T-helper 1 cell treated with Interleukin-12 subunit alpha and Interleukin-12 subunit beta and Interleukin-4 antibody, amounts not matched to agents 30 μg/mL and 1 μg/mL, for 36 hours (primary cell): ENCODE data around the gene NPBWR2.

ENCODE experiments used
- H3K27ac Mint-ChIP-seq: one replicate; pipeline ENCODE4 v1.8.0; 2021; ENCODE audit warnings: mild to moderate bottlenecking, mixed read lengths
- H3K27me3 Mint-ChIP-seq: one replicate; pipeline ENCODE4 v1.8.0; 2021; ENCODE audit warnings: low read depth, mixed read lengths
- H3K36me3 Mint-ChIP-seq: one replicate; pipeline ENCODE4 v1.8.0; 2021; ENCODE audit warnings: low read depth, mixed read lengths
- H3K4me1 Mint-ChIP-seq: one replicate; pipeline ENCODE4 v1.8.0; 2021; ENCODE audit warnings: low read depth, mixed read lengths
- H3K4me3 Mint-ChIP-seq: one replicate; pipeline ENCODE4 v1.8.0; 2021; ENCODE audit warnings: mild to moderate bottlenecking, moderate library complexity, mixed read lengths
- H3K9me3 Mint-ChIP-seq: one replicate; pipeline ENCODE4 v1.8.0; 2021; ENCODE audit warnings: mixed read lengths

NPBWR2 gene

DNA sequence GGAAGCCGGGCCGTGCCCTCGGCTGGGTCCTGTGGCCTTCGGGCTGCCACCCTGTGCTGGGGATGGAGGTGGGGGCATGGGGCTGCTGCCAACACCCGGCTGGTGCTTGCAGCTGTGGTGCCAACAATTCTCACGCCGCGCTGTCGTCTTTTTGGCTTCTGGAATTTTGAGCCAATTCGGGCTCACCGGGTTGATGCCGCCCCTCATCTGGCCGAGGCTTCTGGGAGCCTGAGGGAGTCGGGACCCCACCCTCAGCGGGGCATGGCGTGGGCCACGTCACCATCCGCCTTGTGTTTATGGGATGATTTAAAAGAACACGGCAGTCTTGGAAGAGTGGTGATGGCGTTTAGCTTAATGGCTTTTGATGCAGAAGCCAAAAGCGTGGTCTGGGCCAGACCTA is 8.7 kb upstream of the NPBWR2 start:
- no peak overlapping the region for H3K4me3 Mint-ChIP-seq
- no peaks in the 10 kb centered on the region for H3K27me3 Mint-ChIP-seq
- no peaks in the 10 kb centered on the region for H3K9me3 Mint-ChIP-seq
- peaks cover 9% of the 10 kb centered on the region for H3K4me1 Mint-ChIP-seq
- H3K27ac Mint-ChIP-seq: no peak overlapping the region
- H3K36me3 Mint-ChIP-seq: no peaks in the 10 kb centered on the region

DNA sequence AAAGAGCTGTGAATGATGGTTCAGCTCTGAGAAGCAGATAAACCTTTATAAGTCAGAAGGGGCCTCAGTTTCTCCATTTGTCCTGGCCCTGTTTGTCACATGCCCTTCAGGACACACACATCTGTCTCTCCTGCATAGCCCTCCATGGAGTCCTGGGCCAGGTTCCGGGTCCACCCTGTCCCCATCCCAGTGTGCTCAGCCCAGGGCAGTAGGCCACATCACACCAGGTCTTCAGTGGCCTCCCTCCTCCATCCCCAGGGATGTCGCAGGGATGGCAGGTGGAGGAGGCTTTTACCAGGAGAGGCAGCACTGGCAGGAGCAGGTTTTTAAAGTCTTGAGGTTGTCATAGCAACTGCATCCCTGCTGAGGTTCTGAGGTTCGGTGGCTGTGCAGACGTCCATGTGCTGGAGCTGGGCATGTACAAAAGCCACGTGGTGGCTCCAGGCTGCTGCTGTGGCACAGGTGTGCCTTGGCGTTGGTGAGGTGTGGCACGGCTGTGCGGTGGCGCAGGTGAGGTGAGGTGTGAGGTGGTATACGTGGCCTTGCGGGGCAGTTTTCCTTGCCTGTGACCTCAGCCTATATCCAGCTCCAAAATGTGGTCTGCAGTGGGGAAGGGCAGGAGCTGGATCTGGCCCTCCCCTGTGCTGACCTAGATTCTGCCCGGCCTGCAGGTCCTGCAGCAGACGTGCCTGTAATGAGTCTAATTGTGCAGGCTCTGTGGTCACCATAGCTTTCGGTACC is 8.0 kb upstream of the NPBWR2 start:
- no peaks in the 10 kb centered on the region for H3K27me3 Mint-ChIP-seq
- H3K27ac Mint-ChIP-seq: no peak overlapping the region
- no peaks in the 10 kb centered on the region for H3K9me3 Mint-ChIP-seq
- peaks cover 7% of the 10 kb centered on the region for H3K4me1 Mint-ChIP-seq
- H3K36me3 Mint-ChIP-seq: no peaks in the 10 kb centered on the region
- H3K4me3 Mint-ChIP-seq: no peak overlapping the region

- no peaks in the 10 kb centered on the region for H3K36me3 Mint-ChIP-seq
- H3K27ac Mint-ChIP-seq: no peak overlapping the region
- H3K4me1 Mint-ChIP-seq: no peaks in the 10 kb centered on the region
- H3K4me3 Mint-ChIP-seq: no peak overlapping the region
- H3K9me3 Mint-ChIP-seq: no peaks in the 10 kb centered on the region
- no peaks in the 10 kb centered on the region for H3K27me3 Mint-ChIP-seq
Observed at GRCh38 chr20:64114356-64114971, 7.1 kb upstream of the NPBWR2 start.

GRCh38 chr20:64113796-64114355 is 6.5 kb upstream of the NPBWR2 start:
- Mint-ChIP-seq H3K27ac (no peak overlapping the region), H3K27me3 (no peaks in the 10 kb centered on the region), H3K9me3 (no peaks in the 10 kb centered on the region), H3K36me3 (no peaks in the 10 kb centered on the region), H3K4me1 (no peaks in the 10 kb centered on the region), H3K4me3 (no peak overlapping the region)

- no peaks in the 10 kb centered on the region for H3K4me1 Mint-ChIP-seq
- H3K27ac Mint-ChIP-seq: no peak overlapping the region
- no peak overlapping the region for H3K4me3 Mint-ChIP-seq
- no peaks in the 10 kb centered on the region for H3K36me3 Mint-ChIP-seq
- no peaks in the 10 kb centered on the region for H3K27me3 Mint-ChIP-seq
- no peaks in the 10 kb centered on the region for H3K9me3 Mint-ChIP-seq
Observed at GRCh38 chr20:64113444-64113775, 6.0 kb upstream of the NPBWR2 start.

DNA sequence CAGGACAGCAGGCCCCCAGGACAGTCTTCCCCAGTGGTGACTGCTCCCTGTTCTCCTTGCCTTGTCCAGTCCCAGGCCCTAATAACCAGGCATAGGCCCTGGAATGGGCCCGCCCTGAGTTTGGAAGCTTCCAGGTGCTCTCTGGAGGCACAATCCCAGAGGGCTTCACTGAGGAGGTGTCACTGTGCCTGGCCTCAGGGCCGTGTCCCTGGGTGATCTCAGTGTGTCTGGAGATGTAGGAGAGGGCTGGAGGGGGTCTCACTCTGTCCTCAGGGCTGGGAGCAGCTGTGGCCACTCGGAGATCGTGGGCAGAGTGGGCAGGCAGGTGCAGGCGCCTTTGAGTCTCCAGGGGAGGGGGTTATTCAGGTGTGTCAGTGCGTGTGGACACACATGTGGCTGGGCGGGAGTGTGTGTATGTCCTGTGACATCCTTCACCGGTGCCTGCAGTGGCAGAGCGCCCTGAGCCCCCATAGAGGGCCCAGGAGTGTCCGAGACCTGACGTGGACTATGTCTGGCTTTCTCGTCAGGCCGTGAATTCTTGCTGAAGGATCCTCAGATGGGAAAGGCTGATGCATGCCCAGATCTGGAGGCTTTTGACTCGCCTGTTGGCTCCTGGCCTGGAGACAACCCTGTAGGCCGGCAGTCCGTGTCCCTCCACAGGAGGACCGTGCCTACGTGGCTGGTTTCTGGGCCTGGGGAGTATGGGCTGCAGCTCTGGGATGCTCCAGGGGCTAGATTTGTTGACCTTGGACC is 5.5 kb upstream of the NPBWR2 start:
- H3K4me3 Mint-ChIP-seq: no peak overlapping the region
- H3K4me1 Mint-ChIP-seq: no peaks in the 10 kb centered on the region
- no peaks in the 10 kb centered on the region for H3K27me3 Mint-ChIP-seq
- no peak overlapping the region for H3K27ac Mint-ChIP-seq
- no peaks in the 10 kb centered on the region for H3K36me3 Mint-ChIP-seq
- no peaks in the 10 kb centered on the region for H3K9me3 Mint-ChIP-seq

- no peaks in the 10 kb centered on the region for H3K9me3 Mint-ChIP-seq
- no peak overlapping the region for H3K4me3 Mint-ChIP-seq
- H3K4me1 Mint-ChIP-seq: no peaks in the 10 kb centered on the region
- no peak overlapping the region for H3K27ac Mint-ChIP-seq
- H3K27me3 Mint-ChIP-seq: no peaks in the 10 kb centered on the region
- no peaks in the 10 kb centered on the region for H3K36me3 Mint-ChIP-seq
Observed at GRCh38 chr20:64111841-64112641, 4.7 kb upstream of the NPBWR2 start.

GRCh38 chr20:64110411-64111068 is 3.2 kb upstream of the NPBWR2 start:
- no peaks in the 10 kb centered on the region for H3K36me3 Mint-ChIP-seq
- H3K9me3 Mint-ChIP-seq: no peaks in the 10 kb centered on the region
- no peak overlapping the region for H3K4me3 Mint-ChIP-seq
- H3K27me3 Mint-ChIP-seq: no peaks in the 10 kb centered on the region
- H3K27ac Mint-ChIP-seq: no peak overlapping the region
- no peaks in the 10 kb centered on the region for H3K4me1 Mint-ChIP-seq

- H3K36me3 Mint-ChIP-seq: no peaks in the 10 kb centered on the region
- no peaks in the 10 kb centered on the region for H3K9me3 Mint-ChIP-seq
- no peak overlapping the region for H3K27ac Mint-ChIP-seq
- H3K4me3 Mint-ChIP-seq: no peak overlapping the region
- H3K4me1 Mint-ChIP-seq: no peaks in the 10 kb centered on the region
- H3K27me3 Mint-ChIP-seq: no peaks in the 10 kb centered on the region
Observed at GRCh38 chr20:64109831-64110391, 2.5 kb upstream of the NPBWR2 start.

DNA sequence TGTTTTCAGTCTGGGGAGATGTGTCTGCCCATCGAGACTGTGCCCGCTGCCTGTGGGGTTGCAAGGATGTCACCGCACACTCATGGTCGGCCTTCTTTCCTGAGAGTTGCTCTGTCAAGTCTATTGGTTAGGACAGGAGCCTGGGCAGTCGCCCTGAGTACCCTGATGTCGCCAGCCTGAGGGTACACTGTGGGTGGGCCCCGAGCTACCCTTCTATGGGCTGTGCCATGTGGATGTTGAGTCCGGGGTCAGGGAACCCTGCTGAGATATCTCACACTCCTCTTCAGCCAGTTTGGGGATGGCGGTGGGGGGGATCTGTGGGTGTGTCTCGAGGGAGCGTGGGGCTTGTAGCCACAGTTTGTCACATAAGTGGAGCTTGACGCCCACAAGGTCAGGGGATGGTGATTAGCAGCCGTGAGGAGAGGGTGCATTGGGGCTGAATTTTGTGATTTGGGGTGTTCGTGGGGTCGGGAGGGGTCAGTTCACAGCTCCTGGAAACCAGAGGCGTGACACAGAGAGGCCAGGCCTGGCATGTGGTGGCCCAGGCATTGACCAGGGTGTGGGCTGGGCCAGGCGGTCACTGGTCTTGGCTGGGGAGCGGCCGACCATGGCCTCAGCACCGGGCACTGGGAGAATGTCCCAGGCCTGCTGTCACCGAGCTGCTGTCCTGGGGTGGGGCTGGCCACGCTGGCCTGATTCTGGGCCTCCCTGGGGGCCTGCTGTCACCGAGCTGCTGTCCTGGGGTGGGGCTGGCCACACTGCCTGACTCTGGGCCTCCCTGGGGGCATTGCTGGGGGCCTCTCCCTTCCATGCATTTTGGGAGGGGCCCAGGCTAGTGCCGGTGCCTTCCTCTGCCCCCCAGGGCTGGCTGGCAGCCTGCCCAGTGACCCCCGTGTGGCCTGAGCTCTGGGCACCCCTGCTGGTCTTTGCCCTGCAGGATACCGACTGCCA is 1.6 kb upstream of the NPBWR2 start:
- no peaks in the 10 kb centered on the region for H3K9me3 Mint-ChIP-seq
- no peaks in the 10 kb centered on the region for H3K27me3 Mint-ChIP-seq
- no peaks in the 10 kb centered on the region for H3K4me1 Mint-ChIP-seq
- no peak overlapping the region for H3K27ac Mint-ChIP-seq
- H3K4me3 Mint-ChIP-seq: no peak overlapping the region
- no peaks in the 10 kb centered on the region for H3K36me3 Mint-ChIP-seq

GRCh38 chr20:64107736-64108457 is 532 bp upstream of the NPBWR2 start:
- H3K27ac Mint-ChIP-seq: no peak overlapping the region
- H3K4me3 Mint-ChIP-seq: no peak overlapping the region
- peaks cover 10% of the 10 kb centered on the region for H3K27me3 Mint-ChIP-seq
- H3K9me3 Mint-ChIP-seq: no peaks in the 10 kb centered on the region
- no peaks in the 10 kb centered on the region for H3K36me3 Mint-ChIP-seq
- H3K4me1 Mint-ChIP-seq: no peaks in the 10 kb centered on the region

GRCh38 chr20:64106435-64106961 is 867 bp downstream of the NPBWR2 start:
- H3K4me3 Mint-ChIP-seq: no peak overlapping the region
- peaks cover 3% of the 10 kb centered on the region for H3K4me1 Mint-ChIP-seq
- no peak overlapping the region for H3K27ac Mint-ChIP-seq
- H3K27me3 Mint-ChIP-seq: peaks cover 16% of the 10 kb centered on the region
- no peaks in the 10 kb centered on the region for H3K9me3 Mint-ChIP-seq
- no peaks in the 10 kb centered on the region for H3K36me3 Mint-ChIP-seq
